ENCODE results near the gene SLC4A11. TPM values are rescaled to one million over a fixed set of nuclear protein-coding genes. Genes with fewer than 3 reads are reported as not detected.

Gene SLC4A11
- total and polyA plus RNA-seq, 2 donors (not counting 1 experiment from before 2014, with no cell fraction given) = 0.56 to 1.7 TPM

- Histone ChIP-seq H3K9ac (ENCODE audit: insufficient read depth, low read length) (no peak overlapping the region), H3K27me3 (ENCODE audit: control insufficient read depth, insufficient read depth, low read length) (no peaks in the 10 kb centered on the region), H3K27ac (ENCODE audit: insufficient read depth, low read length) (no peak overlapping the region)
These were observed 16.1 kb downstream of the SLC4A11 start for GRCh38 chr20:3222635-3223600.

GRCh38 chr20:3221398-3222226 lies 17.4 kb downstream of the SLC4A11 start:
- Histone ChIP-seq H2AFZ (ENCODE audit: low read length) (no peak overlapping the region), H4K20me1 (ENCODE audit: control insufficient read depth, extremely low read depth, insufficient read depth, low read length) (no peaks in the 10 kb centered on the region), H3K4me1 (ENCODE audit: control insufficient read depth, extremely low read depth, insufficient read depth, low read length) (no peaks in the 10 kb centered on the region), H3K9ac (ENCODE audit: insufficient read depth, low read length) (no peak overlapping the region), H3K4me2 (ENCODE audit: extremely low read depth, insufficient read depth, low read length) (no peak overlapping the region), H3K4me3 (replicated peaks in 1 of 4; ENCODE audit: control extremely low read depth in 1 of 4, insufficient read depth in 1 of 4, low read depth in 3 of 4, low read length in 4 of 4) (no peak overlapping the region), H3K36me3 (ENCODE audit: control insufficient read depth, insufficient read depth, low read length) (peaks cover 8% of the 10 kb centered on the region), H3K9me3 (ENCODE audit: control insufficient read depth, insufficient read depth, low read depth, low read length) (no peaks in the 10 kb centered on the region), H3K27me3 (ENCODE audit: control insufficient read depth, insufficient read depth, low read length) (no peaks in the 10 kb centered on the region), H3K27ac (ENCODE audit: insufficient read depth, low read length) (no peak overlapping the region), H3K79me2 (ENCODE audit: control insufficient read depth, insufficient read depth, low read length) (no peaks in the 10 kb centered on the region)
- DNase-seq (ENCODE audit: low read depth in 2 of 2) = no peak
- TF ChIP-seq CTCF (conservative IDR thresholded peaks at IDR 0.05 in 1 of 2, IDR thresholded peaks at IDR 0.05 in 1 of 2; ENCODE audit: low read depth in 1 of 2, low read length in 2 of 2) (no peak), EZH2 (IDR thresholded peaks at IDR 0.05; ENCODE audit: low read length, missing control alignments) (no peak)

More at GRCh38 chr20:3222635-3223600, 16.1 kb downstream of the SLC4A11 start:
- DNase-seq (ENCODE audit: low read depth in 2 of 2) = no peak
- Histone ChIP-seq H3K9me3 (ENCODE audit: control insufficient read depth, insufficient read depth, low read depth, low read length) (no peaks in the 10 kb centered on the region), H3K36me3 (ENCODE audit: control insufficient read depth, insufficient read depth, low read length) (peaks cover 8% of the 10 kb centered on the region), H2AFZ (ENCODE audit: low read length) (no peak overlapping the region), H3K79me2 (ENCODE audit: control insufficient read depth, insufficient read depth, low read length) (no peaks in the 10 kb centered on the region), H3K4me2 (ENCODE audit: extremely low read depth, insufficient read depth, low read length) (no peak overlapping the region), H3K4me3 (replicated peaks in 1 of 4; ENCODE audit: control extremely low read depth in 1 of 4, insufficient read depth in 1 of 4, low read depth in 3 of 4, low read length in 4 of 4) (no peak overlapping the region), H4K20me1 (ENCODE audit: control insufficient read depth, extremely low read depth, insufficient read depth, low read length) (no peaks in the 10 kb centered on the region), H3K4me1 (ENCODE audit: control insufficient read depth, extremely low read depth, insufficient read depth, low read length) (no peaks in the 10 kb centered on the region)
- TF ChIP-seq CTCF (conservative IDR thresholded peaks at IDR 0.05 in 1 of 2, IDR thresholded peaks at IDR 0.05 in 1 of 2; ENCODE audit: low read depth in 1 of 2, low read length in 2 of 2) (no peak), EZH2 (IDR thresholded peaks at IDR 0.05; ENCODE audit: low read length, missing control alignments) (no peak)

All from fibroblast of lung (primary cell).